GM18519 (cell line): ENCODE results near the gene NTM.

ENCODE experiments used
- ATAC-seq: cut with Tn5 transposase; IDR thresholded peaks from one replicate; pipeline ENCODE4 v1.9.1; 2021; ENCODE audit warnings: mild to moderate bottlenecking, moderate library complexity; ENCODE audit not compliant: unreplicated experiment, low FRiP score

Gene NTM

DNA sequence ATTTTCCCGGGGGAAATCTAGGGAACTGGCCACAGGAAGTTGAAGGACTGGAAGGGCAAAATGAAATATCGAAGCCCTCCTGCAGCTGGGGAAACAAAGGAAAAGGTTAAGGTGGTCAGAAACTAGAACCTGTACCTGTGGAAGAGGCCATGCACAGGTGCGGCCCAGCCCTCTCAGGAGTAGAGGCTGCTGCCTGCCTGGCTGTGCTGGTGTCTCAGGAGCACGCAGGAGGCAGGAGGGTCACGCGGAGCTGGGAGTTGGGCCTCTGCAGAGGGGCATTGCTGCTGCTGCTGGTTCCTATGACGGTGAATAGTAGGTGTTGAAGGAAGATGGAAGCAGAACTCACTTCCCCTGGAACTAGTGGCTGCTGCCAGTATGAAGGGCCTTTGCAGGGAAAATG lies 425.7 kb downstream of the NTM start:
- no peak for ATAC-seq

DNA sequence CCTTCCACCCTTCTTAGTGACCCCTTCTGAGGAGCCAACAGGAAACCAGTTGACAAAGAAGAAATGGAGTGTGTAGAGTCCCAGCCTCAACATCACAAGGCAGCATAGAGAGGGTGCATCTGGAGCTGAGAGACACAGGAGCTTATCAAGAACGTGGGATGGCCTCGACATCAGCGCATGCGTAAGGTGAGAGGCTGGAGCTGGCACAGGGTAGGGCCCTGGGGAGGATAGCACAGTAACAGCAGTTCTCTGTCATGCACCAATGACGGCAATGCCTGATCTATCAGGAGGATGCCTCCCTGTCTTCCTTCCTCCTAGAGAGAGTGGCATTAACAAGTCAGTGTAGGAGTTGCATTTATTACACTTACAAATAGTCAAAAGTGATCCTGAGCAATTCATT lies 426.1 kb downstream of the NTM start:
- no peak for ATAC-seq

DNA sequence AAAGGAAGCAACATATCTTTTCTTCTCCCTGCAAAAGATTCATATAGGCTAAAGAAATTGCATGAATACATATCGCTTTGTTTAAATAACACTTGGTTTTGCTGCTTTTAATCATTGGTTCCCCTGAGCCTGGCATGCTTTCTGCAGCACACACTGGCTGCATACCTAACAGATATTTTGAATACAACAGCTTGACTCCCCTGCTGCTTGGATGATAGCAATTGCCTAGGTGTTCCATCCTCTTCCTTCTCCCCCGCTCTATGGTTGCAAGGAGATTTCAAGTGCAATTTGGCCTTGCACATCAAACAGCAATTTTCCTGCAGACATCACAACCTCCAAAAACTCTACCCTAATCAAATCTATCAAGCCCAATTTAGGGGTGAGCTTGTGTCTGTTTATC lies 430.0 kb downstream of the NTM start:
- ATAC-seq: no peak

DNA sequence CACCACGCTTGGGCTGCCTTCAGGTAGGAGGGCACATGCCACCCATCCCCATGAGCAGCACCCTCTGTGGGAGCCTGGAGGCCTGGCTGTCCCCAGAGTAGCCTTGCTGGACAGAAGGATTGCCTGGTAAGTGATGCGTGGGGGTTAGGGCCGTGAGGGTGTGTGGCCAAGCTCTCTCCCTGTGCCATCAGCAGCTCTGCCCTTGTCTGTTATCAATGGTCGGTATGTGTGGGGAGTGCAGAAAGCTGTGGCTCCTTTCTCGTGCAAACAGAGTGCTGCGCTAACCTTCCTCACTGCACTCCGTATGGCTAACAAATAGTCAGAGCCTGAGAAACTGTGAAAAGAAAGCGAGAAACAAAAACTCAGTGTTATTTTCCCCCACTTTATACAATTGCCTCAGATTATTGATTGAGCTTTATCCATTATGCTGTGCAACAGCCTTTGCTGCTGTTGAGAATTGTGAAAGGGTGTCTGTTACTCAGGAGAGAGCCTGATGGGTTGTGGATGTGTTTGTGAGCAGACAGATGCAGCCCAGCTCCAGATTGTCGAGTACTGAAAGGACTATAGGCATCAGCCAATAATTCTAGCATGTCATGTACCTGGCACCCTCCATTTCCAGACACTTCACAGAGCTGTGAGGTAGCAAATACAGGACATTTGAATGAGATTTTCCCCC lies 432.2 kb downstream of the NTM start:
- ATAC-seq: no peak

DNA sequence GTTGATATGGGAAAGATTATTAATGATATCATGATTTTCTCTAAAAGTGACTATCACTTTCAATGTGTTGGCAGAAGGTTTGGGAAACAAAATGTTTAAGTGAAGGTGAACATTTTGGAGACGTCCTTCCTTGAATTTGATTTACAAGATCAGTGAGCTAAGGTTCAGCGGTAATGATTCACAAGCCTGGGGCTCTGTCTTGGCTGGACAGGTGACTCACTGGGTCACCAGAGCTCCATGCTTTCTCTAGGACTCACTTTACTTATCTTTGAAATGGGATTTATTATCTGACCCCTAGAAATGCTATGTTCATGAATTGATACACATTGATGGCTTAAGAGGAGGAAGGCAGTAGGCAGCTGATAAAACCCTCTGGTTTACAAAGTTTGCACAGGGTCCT lies 437.5 kb downstream of the NTM start:
- ATAC-seq: no peak

DNA sequence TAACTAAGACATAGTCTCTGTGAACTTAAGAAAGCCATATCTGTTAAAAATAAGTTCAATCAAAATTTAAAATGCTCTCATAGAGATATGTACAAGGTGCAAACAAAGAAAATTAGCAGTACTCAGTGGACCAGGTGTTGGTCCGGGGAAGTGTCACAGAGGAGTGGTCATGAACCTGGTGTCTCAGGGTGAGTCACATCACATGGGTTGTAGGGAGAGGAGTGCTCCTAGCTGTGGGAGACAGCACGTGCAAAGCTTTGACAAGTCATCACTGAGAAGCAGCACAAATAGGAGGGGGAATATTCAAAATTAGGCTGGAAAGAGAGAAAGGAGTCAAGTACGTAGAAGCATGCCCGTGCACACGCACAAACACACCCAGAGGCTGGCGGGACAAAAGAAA lies 438.1 kb downstream of the NTM start:
- ATAC-seq: no peak

DNA sequence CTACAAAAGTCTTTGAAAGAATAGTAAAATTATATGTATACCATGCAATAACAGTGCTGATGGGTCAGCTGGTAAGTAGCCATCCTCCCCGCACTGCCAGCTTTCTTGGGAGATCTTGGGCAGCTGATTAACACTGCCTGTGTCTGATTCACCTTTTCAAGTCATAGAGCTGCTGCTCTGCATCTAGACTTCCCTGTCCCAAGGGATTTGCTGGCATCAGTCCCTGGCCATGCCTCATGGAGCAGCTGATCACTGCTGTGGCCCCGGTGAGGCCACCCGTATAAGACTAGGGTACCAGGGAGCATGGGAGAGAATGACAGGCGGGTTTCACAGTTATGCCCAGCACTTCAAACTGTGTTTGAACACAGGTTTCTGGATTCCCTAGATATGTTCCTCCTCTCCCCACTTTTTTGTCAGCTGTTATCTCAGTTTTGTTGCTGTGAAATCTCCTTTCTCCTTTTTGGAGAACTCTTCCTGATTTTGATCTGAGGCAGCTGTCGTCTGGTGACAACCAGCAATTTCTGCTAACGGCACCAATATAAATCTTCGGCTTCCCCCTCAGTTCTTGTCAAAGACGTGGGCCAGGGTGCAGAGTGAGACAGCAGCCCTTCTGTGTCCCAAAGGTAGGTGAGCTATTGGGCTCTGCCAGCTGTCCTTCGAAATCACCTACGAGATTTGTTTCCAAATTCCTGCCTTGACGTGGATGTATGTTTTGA lies 438.9 kb downstream of the NTM start:
- ATAC-seq: no peak

DNA sequence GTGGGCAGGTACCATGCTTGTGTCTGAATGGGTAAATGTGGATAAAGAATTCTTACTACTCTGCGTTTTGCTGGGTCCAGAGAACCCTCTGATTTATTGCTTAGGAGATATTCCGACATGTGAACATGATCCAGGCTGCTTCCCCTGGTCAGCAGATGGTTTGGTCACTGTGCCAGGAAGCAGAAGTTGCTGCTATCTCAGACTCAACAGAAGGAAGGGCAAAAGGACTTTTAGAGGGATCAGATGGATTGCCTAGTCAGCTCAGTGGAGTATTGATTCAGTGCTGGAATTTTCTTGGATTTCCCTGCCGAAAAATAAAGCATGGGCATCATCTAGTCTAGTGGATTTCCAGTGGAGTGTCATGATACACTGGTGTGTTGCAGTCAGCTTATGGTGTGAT lies 440.1 kb downstream of the NTM start:
- no peak for ATAC-seq

DNA sequence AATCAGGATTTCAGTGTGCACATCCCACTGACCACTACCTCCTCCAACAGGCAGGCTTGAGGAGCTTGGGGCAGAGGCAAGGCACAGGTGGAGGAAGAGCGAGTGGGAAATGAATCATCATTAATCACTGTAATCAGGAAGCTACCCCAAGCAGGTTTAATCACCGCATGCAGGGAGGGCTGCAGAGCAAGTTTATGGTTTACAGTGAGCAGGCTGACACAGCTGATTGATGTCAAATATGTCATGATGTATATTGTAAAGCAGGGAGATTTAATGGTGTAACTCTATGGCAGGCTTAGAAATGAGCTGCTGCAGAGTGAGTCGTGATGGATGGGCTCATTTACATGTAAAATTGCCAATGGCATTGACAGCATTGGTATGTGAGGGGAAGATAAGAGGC lies 441.0 kb downstream of the NTM start:
- ATAC-seq: no peak

DNA sequence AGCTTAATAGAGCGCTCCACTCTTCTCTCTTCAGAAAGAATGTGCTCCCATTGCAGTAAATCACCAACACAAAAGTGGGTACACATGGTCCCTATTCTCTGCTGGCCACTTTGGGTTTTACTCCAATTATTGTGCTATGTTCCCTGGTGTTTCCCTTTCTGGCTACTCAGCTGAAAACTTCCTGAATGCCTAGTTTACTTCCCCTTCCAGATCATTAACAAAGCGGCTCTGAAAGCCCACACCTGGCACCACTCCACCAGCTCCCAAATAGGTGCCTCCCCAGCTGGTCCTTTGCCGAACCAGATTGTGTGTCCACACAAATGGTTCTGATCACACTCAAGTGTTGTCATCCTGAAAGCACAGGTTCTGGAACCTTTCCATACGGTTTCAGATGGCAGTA lies 443.7 kb downstream of the NTM start:
- no peak for ATAC-seq

DNA sequence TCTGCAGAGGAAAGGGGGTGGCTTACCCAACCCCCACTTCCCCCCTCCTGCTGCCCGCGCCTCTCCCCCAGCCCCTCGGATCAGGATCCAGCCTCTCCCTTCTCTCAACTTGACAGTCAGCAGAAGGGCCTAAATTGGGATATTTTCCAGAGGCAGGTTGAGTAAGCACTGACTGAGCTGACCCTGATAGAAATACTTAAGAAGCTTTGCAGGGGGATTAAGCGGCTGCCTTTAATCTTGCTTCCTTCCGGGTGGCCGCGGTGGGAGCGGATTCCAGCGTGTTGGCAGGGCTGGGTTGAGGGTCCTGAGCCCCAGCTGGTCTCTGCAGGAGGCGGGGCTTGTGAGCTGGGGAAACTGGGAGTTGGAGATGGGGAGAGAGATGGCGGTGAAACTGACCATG lies 445.2 kb downstream of the NTM start:
- no peak for ATAC-seq

DNA sequence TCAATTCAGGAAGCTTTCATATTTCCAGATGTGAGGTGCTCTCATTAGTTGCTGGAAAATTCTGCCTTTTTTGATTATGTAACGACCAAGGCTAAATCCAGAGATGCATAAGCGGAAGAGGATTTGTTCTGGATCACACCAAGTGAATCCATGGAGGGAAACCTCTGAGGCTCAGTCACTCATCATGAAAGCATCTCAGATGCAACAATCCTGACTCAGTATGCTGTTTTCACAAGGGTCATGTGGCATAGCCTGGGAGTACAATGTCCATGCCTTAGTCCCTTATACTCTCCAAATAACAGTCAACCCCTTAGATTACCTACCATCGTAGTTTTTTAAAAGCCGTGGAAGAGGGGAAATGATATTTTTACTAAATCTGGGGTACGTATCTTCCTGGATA lies 445.6 kb downstream of the NTM start:
- no peak for ATAC-seq

DNA sequence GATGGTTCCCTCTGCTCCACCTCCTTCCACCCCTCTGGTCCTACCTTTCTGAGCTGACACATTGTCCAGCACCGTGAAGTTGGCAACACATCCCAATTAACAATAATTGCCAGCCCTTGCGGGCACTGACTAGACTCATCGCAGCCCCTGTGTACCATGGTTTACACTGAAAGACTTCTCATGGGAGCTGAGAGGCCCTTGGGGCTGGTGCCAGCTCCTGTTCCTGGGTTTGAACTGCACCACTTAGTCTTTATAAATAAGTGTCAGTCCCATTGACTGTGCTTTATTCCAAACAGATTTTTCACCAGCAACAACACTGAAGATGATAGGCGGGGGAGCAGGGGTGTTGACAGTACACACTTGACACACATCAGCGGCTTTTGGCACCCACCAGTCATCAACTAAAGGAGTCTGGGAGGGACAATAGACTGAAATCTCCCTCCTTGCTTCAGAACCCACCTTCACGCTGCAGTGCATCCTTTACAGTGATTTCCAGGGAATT lies 447.3 kb downstream of the NTM start:
- no peak for ATAC-seq

DNA sequence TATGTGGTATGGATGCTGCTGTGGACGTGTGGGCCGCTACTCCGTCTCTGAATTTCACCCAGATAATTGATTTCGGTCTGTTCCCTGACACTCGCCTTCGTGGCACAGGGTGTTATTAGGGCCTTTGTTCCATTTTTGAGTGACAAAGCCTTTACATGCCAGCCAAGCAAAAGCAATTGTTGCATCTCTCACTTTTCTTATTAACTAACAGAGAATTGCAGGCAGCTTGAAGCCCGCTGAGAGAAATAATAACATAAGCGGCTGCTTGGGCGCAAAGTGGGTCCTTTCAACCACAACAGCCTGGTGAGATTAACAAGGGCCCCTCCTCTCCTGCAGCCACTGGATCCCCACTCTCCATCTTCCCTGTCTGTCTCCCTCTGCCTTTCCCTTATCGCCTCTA lies 449.4 kb downstream of the NTM start:
- ATAC-seq: no peak

DNA sequence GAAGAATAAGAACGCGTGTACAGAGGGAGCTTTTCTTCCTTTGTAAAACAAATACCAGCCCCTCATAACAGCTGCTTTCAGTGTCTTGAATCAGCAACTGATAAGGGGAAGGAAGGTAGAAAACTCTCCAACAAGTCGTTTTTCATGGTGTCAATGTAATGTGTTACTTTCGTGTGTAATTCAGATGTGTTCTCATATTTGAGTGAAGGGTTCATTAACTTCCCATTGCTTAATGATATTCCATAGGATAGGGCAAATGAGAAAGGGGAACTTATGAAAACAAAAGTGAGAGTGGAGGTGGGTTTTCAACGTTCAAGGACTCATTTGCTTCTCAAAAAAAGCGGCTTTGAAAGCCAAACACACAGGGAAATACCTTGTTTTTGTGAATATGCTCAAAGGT lies 452.1 kb downstream of the NTM start:
- no peak for ATAC-seq

DNA sequence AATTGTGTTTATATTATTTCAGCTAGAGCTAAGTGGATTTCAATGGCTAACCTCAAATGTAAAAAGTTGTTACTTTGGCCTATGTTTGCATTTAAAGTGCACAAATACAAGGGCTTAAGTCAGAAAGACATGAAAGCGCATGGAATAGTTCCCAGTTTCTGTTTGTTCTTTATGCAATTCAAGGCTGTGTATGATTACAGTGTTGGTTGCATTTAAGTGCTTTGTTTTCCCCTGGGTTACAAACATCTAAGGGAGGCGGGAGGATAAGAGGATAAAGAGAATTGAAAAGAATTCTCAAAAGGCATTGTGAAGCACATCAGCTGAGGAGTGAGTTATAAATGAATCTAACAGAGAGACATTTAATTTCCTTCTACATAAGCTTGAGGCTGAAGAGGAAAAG lies 453.4 kb downstream of the NTM start:
- no peak for ATAC-seq

DNA sequence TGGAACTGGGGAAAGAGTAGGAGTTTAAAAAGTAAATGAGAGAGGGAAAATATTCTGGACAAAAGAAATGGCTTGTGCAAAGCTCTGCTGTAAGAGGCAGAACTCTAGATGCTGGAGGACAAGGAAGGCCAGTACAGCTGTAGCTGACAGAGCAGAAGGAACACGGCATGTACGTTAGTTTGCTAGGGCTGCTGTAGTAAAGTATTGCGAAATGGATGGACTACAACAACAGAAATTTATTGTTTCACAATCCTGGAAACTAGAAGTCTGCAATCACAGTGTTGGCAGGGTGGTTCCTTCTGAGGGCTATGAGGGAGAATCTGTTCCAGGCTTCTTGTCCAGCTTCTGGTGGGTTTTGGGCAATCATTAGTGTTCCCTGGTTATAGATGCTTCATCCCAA lies 454.4 kb downstream of the NTM start:
- ATAC-seq: no peak

DNA sequence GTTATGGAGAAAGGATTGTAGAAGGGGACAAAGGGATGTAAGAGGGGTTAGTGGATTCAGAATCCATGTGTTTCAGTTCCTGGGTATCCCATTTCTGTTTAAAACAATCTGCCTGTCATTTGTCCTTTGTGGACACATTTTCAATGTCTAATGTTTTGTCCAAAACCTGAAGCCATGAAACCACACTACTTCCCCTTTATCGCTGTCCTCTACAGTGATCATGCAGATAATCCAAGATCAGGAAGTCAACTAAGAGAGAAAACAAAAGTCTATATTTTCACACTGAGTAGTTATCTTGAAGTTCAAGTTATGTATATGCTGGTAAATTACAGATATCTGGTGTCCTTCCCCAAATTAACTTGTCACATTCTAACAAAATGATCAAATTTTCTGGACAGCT lies 457.0 kb downstream of the NTM start:
- no peak for ATAC-seq

DNA sequence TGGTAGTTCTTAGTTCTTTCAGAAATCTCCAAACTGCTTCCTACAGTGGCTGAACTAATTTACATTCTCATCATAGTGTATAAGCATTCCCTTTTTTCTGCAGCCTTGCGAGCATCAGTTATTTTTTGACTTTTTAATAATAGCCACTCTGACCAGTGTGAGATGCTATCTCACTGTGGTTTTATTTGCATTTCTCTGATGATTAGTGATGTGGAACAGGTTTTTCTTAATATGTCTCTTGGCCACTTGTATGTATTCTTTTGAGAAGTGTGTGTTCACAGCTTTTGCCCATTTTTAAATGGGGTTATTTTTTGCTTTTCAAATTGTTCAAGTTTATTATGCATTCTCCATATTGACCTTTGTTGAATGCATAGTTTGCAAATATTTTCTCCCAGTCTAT lies 459.3 kb downstream of the NTM start:
- no peak for ATAC-seq

DNA sequence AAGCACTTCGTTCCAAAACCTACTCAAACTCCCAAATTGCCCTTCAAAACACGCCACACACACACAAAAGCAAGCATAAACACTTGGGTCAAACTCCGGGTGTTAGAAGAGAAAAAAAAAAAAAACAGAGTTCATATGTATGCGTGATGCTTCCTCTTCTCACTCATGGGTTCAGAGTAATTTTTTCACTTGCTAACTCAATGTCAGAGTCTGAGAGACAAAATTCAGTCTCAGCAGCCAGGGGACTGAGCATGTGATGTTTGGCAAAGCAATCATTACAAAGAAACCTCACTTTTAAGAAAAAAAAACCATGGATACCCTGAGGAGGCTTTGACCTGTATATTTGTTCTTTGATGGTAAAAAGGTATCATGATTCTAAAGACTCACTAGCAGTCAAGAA lies 461.7 kb downstream of the NTM start:
- ATAC-seq: no peak

DNA sequence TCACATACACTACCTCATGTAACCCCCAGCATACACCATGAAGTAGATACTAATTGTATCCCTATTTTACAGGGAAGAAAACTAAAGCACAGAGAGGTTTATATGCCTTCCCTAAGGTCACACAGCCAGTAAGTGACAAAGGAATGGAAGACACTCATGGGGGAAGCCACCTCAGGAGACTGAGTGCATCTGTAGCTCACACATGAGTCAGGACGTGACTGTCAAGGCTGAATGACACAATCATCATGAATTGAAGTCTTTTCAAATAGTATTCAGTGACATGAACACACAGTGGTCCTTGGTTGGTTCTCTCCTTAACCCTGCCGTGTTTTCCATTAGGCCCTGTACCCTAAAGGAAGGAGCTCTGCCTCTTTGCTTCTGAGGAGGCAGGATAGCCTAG lies 463.0 kb downstream of the NTM start:
- no peak for ATAC-seq

DNA sequence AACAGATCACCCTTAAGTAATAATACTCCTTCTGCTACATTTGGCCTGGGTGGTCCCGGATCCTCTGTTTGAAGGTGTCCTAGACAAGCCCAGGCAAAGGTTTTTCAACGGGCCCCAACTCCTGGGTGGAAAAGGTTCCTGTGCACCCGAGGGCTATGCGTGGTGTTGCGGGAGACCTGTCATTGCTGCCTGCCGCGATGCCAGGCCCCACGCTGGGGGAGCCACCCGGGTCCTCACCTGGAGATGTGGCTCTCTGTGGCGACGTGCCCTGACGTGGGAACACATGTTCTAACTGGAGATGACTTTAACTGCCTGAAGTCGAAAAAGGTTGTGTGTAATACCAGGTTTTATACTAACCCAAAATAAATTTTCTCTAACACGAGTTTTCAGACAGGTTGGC lies 467.1 kb downstream of the NTM start:
- no peak for ATAC-seq
